MM.1S (cell line): ENCODE results near the gene DAW1.

Experiments used
- DNase-seq: peaks from one replicate; pipeline ENCODE4 v3.0.0-alpha.2; 2015
- H2AFZ ChIP-seq: fragments of 300-600 bp; sonication (generic); 2 replicates; pipeline ENCODE4 v1.6.0; 2016; ENCODE audit warnings: antibody characterized with exemption, low read length
- H3F3A ChIP-seq: fragments of 300-600 bp; sonication (generic); 2 replicates; pipeline ENCODE4 v1.6.1; 2016; ENCODE audit warnings: mild to moderate bottlenecking, antibody characterized with exemption, low read length, moderate library complexity, mixed read lengths; ENCODE audit not compliant: insufficient read depth
- H3K27ac ChIP-seq: fragments of 300-600 bp; sonication (generic); 2 replicates; pipeline ENCODE4 v1.5.1; 2016; ENCODE audit warnings: mild to moderate bottlenecking, low read length
- H3K27me3 ChIP-seq: fragments of 300-600 bp; sonication (generic); replicated peaks from 2 replicates; pipeline ENCODE4 v1.6.0; 2016; ENCODE audit warnings: low read length; ENCODE audit not compliant: insufficient read depth
- H3K36me3 ChIP-seq: fragments of 300-600 bp; sonication (generic); replicated peaks from 2 replicates; pipeline ENCODE4 v1.6.1; 2016; ENCODE audit warnings: mild to moderate bottlenecking, low read length, mixed read lengths; ENCODE audit not compliant: insufficient read depth
- H3K4me1 ChIP-seq: fragments of 300-600 bp; sonication (generic); 2 replicates; pipeline ENCODE4 v1.6.1; 2016; ENCODE audit warnings: low read length, mixed read lengths
- H3K4me2 ChIP-seq: fragments of 300-600 bp; sonication (generic); 2 replicates; pipeline ENCODE4 v1.6.0; 2016; ENCODE audit warnings: low read depth, low read length
- H3K4me3 ChIP-seq: fragments of 300-600 bp; sonication (generic); 2 replicates; pipeline ENCODE4 v1.5.1; 2016; ENCODE audit warnings: low read length, mixed read lengths
- H3K79me2 ChIP-seq: fragments of 300-600 bp; sonication (generic); 2 replicates; pipeline ENCODE4 v1.6.1; 2016; ENCODE audit warnings: mixed run types, low read length, mixed read lengths
- H3K9ac ChIP-seq: fragments of 300-600 bp; sonication (generic); 2 replicates; pipeline ENCODE4 v1.6.1; 2016; ENCODE audit warnings: low read length, mixed read lengths
- H3K9me2 ChIP-seq: fragments of 300-600 bp; sonication (generic); replicated peaks from 2 replicates; pipeline ENCODE4 v1.6.1; 2016; ENCODE audit warnings: mild to moderate bottlenecking, low read length, mixed read lengths; ENCODE audit not compliant: insufficient read depth
- H3K9me3 ChIP-seq: fragments of 300-600 bp; sonication (generic); replicated peaks from 2 replicates; pipeline ENCODE4 v1.6.1; 2016; ENCODE audit warnings: mild to moderate bottlenecking, low read length, mixed read lengths; ENCODE audit not compliant: insufficient read depth
- H4K20me1 ChIP-seq: fragments of 300-600 bp; sonication (generic); 2 replicates; pipeline ENCODE4 v1.6.1; 2016; ENCODE audit warnings: mild to moderate bottlenecking, low read length, moderate library complexity, mixed read lengths; ENCODE audit not compliant: insufficient read depth
- EZH2 ChIP-seq: fragments of 300-600 bp; sonication (generic); optimal IDR thresholded peaks from 2 replicates; pipeline ENCODE3; 2017; ENCODE audit warnings: low read depth, mild to moderate bottlenecking, antibody characterized with exemption, low read length, mixed read lengths
- EZH2phosphoT487 ChIP-seq: fragments of 300-600 bp; sonication (generic); IDR thresholded peaks from 2 replicates; pipeline ENCODE4 v1.6.1; 2018; ENCODE audit warnings: antibody characterized with exemption, low read length
- TF ChIP-seq, protein P1 (sequence below): fragments of 300-600 bp; sonication (generic); IDR thresholded peaks from 2 replicates; pipeline ENCODE4 v1.5.1; 2016; ENCODE audit warnings: antibody characterized with exemption, low read length, mixed read lengths

DAW1 gene

DNA sequence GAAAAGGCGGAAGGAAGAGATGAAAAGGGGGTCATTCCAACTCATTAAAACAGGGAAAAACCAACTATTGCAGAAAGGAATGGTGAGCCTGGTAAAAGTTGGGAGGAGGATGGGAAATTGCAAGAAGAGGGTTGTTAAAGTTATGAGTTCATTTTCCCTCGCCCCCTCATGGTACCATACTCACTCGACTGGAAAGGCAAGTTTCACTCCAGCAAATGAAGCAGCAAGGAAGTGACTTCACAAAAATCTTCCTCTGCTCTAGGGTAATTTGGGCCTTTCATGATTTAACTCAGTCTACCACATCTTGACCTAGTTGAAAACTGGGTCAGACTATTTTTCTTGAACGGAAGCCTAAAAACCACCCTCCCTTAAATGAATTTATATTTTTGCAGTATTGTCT, 22.8 kb upstream of the DAW1 start:
- no peaks in the 10 kb centered on the region for H3K27me3 ChIP-seq
- H3K4me3 ChIP-seq, result no peak overlapping the region
- H2AFZ ChIP-seq, result no peak overlapping the region
- no peak overlapping the region for H3K4me2 ChIP-seq
- no peak for DNase-seq
- no peak for TF ChIP-seq EZH2
- TF ChIP-seq, protein P1, sequence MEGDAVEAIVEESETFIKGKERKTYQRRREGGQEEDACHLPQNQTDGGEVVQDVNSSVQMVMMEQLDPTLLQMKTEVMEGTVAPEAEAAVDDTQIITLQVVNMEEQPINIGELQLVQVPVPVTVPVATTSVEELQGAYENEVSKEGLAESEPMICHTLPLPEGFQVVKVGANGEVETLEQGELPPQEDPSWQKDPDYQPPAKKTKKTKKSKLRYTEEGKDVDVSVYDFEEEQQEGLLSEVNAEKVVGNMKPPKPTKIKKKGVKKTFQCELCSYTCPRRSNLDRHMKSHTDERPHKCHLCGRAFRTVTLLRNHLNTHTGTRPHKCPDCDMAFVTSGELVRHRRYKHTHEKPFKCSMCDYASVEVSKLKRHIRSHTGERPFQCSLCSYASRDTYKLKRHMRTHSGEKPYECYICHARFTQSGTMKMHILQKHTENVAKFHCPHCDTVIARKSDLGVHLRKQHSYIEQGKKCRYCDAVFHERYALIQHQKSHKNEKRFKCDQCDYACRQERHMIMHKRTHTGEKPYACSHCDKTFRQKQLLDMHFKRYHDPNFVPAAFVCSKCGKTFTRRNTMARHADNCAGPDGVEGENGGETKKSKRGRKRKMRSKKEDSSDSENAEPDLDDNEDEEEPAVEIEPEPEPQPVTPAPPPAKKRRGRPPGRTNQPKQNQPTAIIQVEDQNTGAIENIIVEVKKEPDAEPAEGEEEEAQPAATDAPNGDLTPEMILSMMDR, result no peak
- no peak for TF ChIP-seq EZH2phosphoT487
- no peaks in the 10 kb centered on the region for H3K9me2 ChIP-seq
- H3K27ac ChIP-seq, result no peak overlapping the region
- no peaks in the 10 kb centered on the region for H4K20me1 ChIP-seq
- no peaks in the 10 kb centered on the region for H3K9me3 ChIP-seq
- no peak overlapping the region for H3K9ac ChIP-seq
- no peaks in the 10 kb centered on the region for H3K36me3 ChIP-seq
- H3K79me2 ChIP-seq, result no peaks in the 10 kb centered on the region
- H3K4me1 ChIP-seq, result no peaks in the 10 kb centered on the region
- no peaks in the 10 kb centered on the region for H3F3A ChIP-seq

DNA sequence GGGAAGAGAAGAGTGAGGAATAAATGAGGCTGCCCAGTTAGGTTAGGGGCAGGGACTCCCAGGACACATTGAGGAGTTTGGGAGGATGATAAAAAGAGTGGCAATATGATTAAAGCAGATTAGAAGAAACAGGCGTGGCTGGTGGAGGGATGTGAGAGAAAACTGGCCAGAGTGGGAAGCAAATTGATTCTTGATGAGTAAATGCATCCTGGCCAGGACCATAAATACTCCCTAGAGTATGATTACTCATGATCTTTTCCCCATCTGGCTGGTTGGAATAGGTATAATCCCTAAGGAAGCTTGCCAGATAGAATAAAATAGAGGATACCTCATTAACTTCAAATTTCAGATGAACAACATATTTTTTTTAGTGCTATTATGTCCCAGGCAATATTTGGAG, 21.5 kb upstream of the DAW1 start:
- Histone ChIP-seq H3K9me3 (no peaks in the 10 kb centered on the region), H3K27ac (no peak overlapping the region), H3K79me2 (no peaks in the 10 kb centered on the region), H3K4me2 (no peak overlapping the region), H3K36me3 (no peaks in the 10 kb centered on the region), H3K9me2 (no peaks in the 10 kb centered on the region), H2AFZ (no peak overlapping the region), H3K27me3 (no peaks in the 10 kb centered on the region), H3F3A (no peaks in the 10 kb centered on the region), H3K4me3 (no peak overlapping the region), H3K9ac (no peak overlapping the region), H4K20me1 (no peaks in the 10 kb centered on the region), H3K4me1 (no peaks in the 10 kb centered on the region)
- TF ChIP-seq, protein P1, result no peak
- TF ChIP-seq EZH2, result no peak
- no peak for TF ChIP-seq EZH2phosphoT487
- DNase-seq, result no peak

DNA sequence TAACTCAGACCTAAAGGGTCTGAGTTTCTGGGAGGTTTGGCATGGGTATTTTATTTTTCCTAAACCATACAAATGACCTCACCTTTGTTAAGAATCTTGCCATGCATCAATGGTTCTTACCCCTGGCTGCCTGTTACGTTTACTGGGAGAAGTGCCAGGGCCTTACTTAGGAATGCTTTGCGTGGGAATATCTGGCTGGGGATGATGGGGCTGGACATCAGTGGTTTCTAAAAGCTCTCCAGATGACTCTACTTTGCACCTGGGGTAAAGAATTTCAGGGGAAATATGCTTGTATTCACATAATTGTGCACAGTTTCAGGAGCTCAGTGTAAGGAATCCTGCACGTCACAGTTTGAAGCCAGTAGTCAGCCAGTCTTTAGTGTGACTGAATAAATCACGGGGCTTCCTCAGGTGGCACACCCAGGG, 18.2 kb upstream of the DAW1 start:
- Histone ChIP-seq H3F3A (no peaks in the 10 kb centered on the region), H3K4me1 (no peaks in the 10 kb centered on the region), H3K27ac (no peak overlapping the region), H3K79me2 (no peaks in the 10 kb centered on the region), H3K9me3 (no peaks in the 10 kb centered on the region), H2AFZ (no peak overlapping the region), H4K20me1 (no peaks in the 10 kb centered on the region), H3K9me2 (no peaks in the 10 kb centered on the region), H3K36me3 (no peaks in the 10 kb centered on the region), H3K4me3 (no peak overlapping the region), H3K4me2 (no peak overlapping the region), H3K9ac (no peak overlapping the region), H3K27me3 (no peaks in the 10 kb centered on the region)
- no peak for DNase-seq
- TF ChIP-seq EZH2 (no peak), EZH2phosphoT487 (no peak)
- TF ChIP-seq, protein P1, result no peak
